ENCODE data around the gene IRX5.

Gene IRX5

DNA sequence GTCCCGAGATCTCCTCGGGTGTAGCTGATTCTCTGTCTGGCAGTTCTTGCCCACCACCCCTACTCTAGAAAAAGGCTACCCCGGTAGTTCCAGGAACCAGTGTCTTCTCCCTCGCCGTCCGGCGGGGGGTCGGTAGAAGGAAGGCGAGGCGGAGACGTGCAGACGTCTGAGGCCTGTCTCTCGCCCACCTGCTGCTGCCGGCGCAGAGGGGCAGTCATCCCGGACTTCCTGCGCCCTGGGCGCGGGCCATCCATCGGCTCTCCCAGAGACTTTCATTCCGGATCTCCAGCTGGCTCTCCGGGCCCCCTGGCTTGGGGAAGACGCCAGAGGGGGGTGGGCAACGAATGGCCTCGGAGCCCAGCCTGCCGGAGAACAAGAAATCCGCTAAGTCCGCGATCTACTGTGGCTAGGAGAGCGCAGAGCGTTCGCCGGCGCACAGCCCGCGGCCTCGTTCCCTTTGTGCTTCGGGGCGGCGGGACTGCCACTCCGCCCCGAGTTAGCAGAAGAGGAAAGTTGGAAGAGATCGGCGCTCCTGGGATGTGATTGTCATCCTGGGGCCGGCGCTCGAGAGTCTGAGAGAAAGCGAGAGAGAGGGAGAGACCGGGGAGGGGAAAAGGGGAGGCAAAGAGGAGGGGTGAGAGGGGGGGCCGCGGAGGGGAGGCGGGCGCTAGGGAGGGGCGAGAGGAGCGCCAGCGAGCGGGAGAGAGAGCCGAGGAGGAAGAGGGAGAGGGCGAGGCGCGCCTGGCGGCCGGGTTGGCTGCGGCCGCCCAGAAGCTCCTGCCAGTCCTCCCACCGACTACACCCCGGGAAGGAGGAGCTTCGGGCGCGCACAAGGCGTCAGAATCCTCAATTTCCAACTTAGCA is at the start of gene IRX5:
TSS of gene IRX5 (plus strand) at position 861 of the 864 bp plus-strand sequence. CDS start 334 bp downstream, outside the sequence.
- H3K4me3 ChIP-seq (ENCODE audit: low read length) = peak within 1 kb of the TSS; percentile 56
- TF ChIP-seq ZNF274 (IDR thresholded peaks at IDR 0.05; ENCODE audit: low read depth, low read length) = no peak

DNA sequence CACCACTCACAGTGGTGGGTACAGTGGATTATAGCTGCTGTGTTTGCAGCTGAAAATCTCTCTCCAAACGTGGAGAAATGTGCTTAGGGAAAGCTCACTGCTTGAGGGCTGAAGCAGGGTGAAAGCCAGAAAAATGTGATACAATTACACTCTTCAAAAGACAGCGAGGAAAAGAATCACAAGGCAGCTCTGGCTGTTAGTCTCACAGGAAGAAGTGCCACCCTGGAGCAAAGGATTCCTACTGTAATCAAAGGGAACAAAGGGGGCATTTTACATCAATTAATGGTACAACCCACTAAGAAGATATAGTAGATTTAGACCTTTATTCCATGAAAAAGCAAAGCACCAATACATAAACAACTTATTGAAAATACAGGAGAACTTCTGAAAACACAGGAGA is 48.1 kb upstream of the IRX5 start:
- TF ChIP-seq ZNF274 (IDR thresholded peaks at IDR 0.05; ENCODE audit: low read depth, low read length) = no peak

DNA sequence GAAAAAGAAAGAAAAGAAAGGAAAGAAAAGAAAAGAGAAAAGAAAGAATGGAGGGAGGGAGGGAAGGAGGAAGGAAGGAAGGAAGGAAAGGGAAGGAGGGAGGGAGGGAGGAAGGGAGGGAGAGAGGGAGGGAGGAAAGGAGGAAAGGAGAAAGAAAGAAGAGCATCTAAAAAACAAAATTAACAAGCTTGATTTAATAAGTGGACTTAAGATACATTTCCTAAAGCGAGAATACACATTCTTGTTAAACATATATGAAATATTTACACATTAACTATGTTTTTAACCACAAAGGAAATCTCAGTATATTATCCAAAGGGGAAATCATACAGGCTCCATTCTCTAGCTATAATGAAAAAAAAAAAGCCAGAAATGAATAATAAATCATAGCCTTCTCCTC is 47.3 kb upstream of the IRX5 start:
- no peak overlapping the region for H3K4me3 ChIP-seq (ENCODE audit: low read length)
- no peak for TF ChIP-seq ZNF274 (IDR thresholded peaks at IDR 0.05; ENCODE audit: low read depth, low read length)

More for the DNA sequence above, 48.1 kb upstream of the IRX5 start:
- no peak overlapping the region for H3K4me3 ChIP-seq (ENCODE audit: low read length)

DNA sequence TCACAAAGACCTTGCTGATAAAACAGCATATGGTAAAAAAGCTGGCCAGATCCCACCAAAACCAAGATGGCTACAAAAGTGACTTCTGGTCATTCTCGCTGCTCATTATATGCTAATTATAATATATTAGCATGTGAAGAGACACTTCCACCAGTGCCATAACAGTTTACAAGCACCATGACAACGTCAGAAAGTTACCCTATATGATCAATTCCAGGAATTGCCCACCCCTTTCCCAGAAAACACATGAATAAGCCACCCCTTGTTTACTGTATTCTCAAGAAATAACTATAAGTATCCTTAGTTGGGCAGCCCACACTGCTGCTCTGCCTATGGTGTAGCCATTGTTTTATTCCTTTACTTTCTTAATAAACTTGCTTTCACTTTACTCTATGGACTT is 44.6 kb upstream of the IRX5 start:
- TF ChIP-seq ZNF274 (IDR thresholded peaks at IDR 0.05; ENCODE audit: low read depth, low read length) = no peak
- no peak overlapping the region for H3K4me3 ChIP-seq (ENCODE audit: low read length)

DNA sequence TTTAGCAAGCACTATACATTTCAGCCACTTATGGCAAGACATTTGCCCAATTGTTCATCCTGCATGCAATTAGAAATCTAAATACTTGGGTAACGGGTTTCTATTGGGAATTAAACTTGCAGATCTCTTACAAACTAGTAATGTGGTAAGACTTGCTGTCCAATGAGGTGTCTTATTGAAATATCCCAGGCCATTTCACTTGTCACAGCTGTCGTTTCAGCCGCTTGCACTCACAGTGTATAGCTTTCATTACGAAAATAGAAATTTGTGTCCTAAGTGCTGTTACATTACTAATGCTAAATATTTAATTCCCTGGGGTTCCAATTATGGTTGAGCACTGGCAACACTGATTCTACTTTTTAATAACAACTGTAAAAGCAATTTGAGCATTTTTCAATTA is 40.3 kb upstream of the IRX5 start:
- TF ChIP-seq ZNF274 (IDR thresholded peaks at IDR 0.05; ENCODE audit: low read depth, low read length) = no peak

DNA sequence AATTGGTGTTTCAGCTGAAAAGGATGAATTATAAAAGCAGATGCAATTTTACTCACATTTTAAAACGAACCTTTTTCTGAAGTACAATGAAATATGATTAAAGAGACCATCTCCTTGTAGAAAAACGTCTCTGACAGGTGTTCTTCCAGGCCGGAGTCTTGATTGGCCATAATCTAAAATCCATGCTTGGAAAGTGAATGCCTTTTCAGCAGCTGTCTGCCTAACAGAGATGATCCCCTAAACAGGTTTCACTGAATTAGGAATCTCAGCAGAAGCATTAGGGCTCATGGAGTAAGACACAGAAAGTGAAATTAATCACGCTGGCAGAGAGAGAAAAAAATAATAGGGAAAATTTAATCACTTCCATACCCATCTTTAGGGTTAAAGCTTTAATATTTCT is 39.3 kb upstream of the IRX5 start:
- no peak overlapping the region for H3K4me3 ChIP-seq (ENCODE audit: low read length)
- TF ChIP-seq ZNF274 (IDR thresholded peaks at IDR 0.05; ENCODE audit: low read depth, low read length) = no peak

More for the DNA sequence above, 40.3 kb upstream of the IRX5 start:
- no peak overlapping the region for H3K4me3 ChIP-seq (ENCODE audit: low read length)

DNA sequence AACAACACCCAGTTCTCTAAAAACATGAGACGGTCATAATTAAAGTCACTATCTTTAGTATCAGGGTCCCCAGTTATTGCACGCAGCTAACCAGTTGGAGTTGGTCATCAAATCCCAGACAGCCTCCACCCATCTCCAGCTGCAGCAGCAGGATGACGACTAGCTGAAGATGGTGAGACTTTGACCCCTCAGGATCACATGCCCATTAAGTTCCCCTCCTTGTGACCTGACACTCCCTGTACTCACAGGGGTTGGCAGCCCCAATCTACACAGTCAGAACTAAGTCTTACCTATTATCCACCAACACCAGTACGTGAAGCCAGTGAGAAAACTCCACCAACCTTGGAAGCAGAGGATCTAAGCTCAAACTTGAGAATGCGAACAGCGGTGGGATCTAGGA is 37.7 kb upstream of the IRX5 start:
- no peak overlapping the region for H3K4me3 ChIP-seq (ENCODE audit: low read length)

DNA sequence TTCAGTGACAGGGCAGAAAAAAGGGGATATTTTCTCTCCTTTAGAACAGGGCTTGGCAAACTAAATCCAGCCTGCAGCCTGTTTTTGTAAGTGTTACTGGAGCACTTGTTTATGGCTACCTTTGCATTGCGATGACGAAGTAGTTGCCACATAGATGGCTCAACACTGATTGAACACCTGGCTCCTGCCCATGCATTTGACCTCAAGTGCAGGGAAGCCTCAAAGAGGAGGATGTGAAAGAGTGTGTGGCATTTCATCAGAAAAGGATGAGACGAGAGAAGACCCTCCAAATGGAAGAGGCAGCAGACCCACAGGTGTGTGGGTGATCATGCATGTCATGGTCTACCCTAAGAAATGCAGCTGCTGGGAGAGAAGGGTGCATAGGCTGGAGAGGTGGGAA is 32.7 kb upstream of the IRX5 start:
- TF ChIP-seq ZNF274 (IDR thresholded peaks at IDR 0.05; ENCODE audit: low read depth, low read length) = no peak
- no peak overlapping the region for H3K4me3 ChIP-seq (ENCODE audit: low read length)

More for the DNA sequence above, 37.7 kb upstream of the IRX5 start:
- TF ChIP-seq ZNF274 (IDR thresholded peaks at IDR 0.05; ENCODE audit: low read depth, low read length) = no peak

DNA sequence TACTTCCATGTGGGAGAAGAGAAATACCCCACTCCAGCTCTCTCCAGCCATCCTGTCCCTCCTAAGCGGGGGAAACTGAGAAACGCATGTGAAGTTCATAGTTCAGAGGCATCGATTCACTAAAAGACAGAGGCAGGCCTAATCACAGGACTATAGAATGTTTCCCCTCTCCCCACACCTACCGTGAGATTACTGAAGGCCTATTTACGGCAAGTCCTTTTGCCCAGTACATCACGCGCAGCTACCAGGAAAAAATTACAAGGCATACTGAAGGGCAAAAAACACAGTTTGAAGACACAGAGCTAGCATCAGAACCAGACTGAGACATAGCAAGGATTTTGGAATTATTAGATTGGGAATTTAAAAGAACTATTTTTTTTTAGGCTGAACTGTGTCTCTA is 29.1 kb upstream of the IRX5 start:
- H3K4me3 ChIP-seq (ENCODE audit: low read length) = no peak overlapping the region
- no peak for TF ChIP-seq ZNF274 (IDR thresholded peaks at IDR 0.05; ENCODE audit: low read depth, low read length)

DNA sequence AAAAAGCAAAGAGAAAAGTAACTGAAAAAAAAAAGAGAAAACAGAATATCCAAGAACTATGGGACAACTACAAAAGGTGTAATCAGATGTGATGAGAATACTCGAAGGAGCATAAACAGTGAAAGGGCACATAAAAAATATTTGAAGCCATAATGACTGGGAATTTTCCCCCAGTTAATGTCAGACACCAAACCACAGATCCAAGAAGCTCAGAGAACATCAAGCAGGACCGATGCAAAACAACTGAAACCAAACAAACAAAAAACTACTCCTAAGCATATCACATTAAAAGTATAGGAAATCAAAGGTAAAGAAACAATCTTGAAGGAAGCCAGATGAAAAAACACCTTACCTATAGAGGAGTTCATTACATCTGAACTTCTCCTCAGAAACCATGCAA is 27.6 kb upstream of the IRX5 start:
- no peak overlapping the region for H3K4me3 ChIP-seq (ENCODE audit: low read length)
- no peak for TF ChIP-seq ZNF274 (IDR thresholded peaks at IDR 0.05; ENCODE audit: low read depth, low read length)

DNA sequence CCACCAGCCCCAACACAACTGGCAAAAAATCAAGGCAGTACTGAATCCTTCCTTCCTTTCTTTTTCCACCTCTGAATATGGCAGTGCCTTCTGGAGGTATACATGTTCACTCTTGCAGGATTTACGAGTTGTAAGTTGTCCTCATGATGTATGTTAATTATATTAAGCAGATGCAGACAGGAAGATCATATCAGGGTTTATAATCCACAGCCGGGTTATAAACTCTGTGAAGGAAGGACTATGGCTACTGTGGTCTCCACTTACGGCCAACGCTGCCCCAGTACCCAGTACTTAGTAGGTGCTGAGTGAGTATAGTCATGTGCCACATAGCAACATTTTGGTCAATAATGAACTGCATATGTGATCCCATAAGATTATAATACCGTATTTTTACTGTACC is 19.6 kb upstream of the IRX5 start:
- TF ChIP-seq ZNF274 (IDR thresholded peaks at IDR 0.05; ENCODE audit: low read depth, low read length) = no peak
- H3K4me3 ChIP-seq (ENCODE audit: low read length) = no peak overlapping the region

DNA sequence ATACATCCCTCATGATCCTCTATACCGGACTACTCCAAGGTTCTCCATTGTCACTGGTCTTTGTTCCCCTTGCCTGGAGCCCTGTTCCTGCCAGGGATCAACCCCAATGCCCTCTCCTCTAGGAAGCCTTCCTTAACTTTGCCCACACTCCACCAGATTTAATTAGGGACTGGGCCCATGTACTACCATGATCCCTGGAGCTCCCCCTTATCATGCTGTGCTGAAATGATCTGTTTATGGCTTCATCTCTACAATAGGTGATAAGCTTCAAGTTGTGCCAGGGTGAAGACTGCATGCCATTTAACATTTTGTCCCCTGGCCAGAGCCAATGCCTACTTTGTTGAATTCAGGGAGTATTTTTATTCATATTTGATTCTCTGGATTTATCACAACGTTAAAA is 17.9 kb upstream of the IRX5 start:
- H3K4me3 ChIP-seq (ENCODE audit: low read length) = no peak overlapping the region
- TF ChIP-seq ZNF274 (IDR thresholded peaks at IDR 0.05; ENCODE audit: low read depth, low read length) = no peak

DNA sequence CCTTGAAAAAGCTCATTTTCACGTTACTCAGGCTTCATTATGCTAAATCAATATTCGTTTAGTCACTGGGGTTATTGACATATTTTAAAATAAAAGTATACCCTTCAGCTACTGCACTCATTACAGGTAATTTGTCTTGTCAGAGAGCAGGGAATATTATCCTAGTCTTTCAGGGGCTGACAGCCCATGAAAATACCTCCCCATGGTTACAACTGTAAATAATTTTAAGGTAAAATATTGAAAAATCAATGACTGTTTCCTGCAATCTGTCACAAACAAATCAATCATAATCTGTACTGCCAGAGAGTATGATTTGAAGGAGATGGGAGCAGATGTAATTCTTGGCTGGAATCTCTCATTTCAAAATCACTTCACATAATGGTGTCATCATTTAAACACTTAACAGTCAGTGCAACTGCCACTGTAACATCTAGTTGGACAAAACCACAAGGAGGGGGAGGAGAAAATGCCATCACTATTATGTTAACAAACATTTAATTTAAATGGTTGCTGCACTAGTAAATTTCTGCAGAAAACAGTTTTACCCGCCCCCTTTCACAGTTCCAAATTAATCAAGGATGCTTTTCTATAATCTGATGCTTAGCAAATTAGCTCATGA is 9.3 kb upstream of the IRX5 start:
- TF ChIP-seq ZNF274 (IDR thresholded peaks at IDR 0.05; ENCODE audit: low read depth, low read length) = no peak
- H3K4me3 ChIP-seq (ENCODE audit: low read length) = no peak overlapping the region

DNA sequence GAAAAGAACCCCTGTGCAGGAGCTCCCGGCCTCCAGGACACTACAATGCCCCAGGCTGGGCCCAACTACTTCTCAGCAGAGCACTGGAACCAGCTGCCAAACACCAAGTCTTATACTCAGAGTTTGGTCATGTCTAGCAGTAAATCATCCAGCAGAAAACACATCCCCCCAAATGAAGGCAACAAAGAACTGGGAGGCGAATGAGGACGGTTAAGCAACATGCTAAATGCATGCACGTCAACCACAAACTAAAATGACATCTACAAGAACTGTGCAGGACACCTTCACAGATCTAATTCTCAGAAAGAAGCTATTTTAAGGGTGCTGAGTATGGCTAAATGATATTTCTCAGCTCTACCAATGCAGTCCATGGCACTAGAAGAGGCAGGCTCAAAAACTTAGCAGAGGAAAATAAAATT is 7.6 kb upstream of the IRX5 start:
- TF ChIP-seq ZNF274 (IDR thresholded peaks at IDR 0.05; ENCODE audit: low read depth, low read length) = no peak
- no peak overlapping the region for H3K4me3 ChIP-seq (ENCODE audit: low read length)

DNA sequence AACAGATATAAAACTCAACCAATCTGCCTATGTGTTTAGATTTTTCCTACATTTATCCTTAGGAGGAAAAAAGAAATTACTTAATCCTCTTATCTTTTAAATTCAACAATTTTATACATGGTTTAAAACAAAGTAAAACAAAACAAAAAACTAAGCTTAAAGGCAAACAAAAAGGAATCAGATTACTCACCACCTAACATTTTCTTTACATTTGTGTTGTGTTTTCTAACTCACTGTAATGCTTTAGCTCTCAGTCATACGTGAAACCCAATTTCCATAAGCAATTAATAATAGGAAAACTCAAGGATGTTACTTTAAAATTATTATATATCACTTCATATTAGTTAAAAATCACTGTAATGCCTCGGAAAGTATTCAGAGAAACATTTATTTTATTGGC is 6.7 kb upstream of the IRX5 start:
- no peak overlapping the region for H3K4me3 ChIP-seq (ENCODE audit: low read length)
- no peak for TF ChIP-seq ZNF274 (IDR thresholded peaks at IDR 0.05; ENCODE audit: low read depth, low read length)
